Heart left ventricle (tissue), 16 donors: Measurements from ENCODE around the gene ERP29. TPM values are rescaled to one million over a fixed set of nuclear protein-coding genes. Genes with fewer than 3 reads are reported as not detected.
A peak's percentile ranks its signal among the peaks of the same experiment; 100 is the strongest.

Experiments
- ATAC-seq, 4 donors: fragments of 200-7000 bp; cut with Tn5 transposase; one replicate each; pipeline ENCODE4 v1.9.1; 2020 to 2022; ENCODE audit warnings: moderate library complexity in 4 of 4, mild to moderate bottlenecking in 3 of 4, moderate number of reproducible peaks in 1 of 4
- DNase-seq, 5 donors: peaks; one replicate each; pipeline ENCODE4 v3.0.0-alpha.2; 2020
- H3K27ac ChIP-seq, 12 donors: fragments of 200-600 bp; sonication (generic) in 4 of 12; one replicate each; pipeline versions ENCODE4 v1.5.0 to v1.8.0; 2016 to 2022; ENCODE audit warnings: mild to moderate bottlenecking in 2 of 12
- H3K27me3 ChIP-seq, 9 donors: fragments of 200-600 bp; sonication (generic) in 2 of 9; one replicate each; pipeline versions ENCODE4 v1.5.1 to v1.8.0; 2016 to 2022; ENCODE audit warnings: mild to moderate bottlenecking in 3 of 9
- H3K36me3 ChIP-seq, 9 donors: fragments of 200-600 bp; sonication (generic) in 2 of 9; one replicate each; pipeline versions ENCODE4 v1.5.0 to v1.8.0; 2018 to 2022; ENCODE audit warnings: mild to moderate bottlenecking in 2 of 9
- H3K4me1 ChIP-seq, 12 donors: fragments of 200-600 bp; sonication (generic) in 4 of 12; one replicate each; pipeline versions ENCODE4 v1.5.0 to v1.8.0; 2016 to 2022; ENCODE audit warnings: mild to moderate bottlenecking in 3 of 12
- H3K4me3 ChIP-seq, 12 donors: fragments of 200-600 bp; sonication (generic) in 4 of 12; one replicate each; pipeline versions ENCODE4 v1.5.0 to v1.8.0; 2017 to 2022; ENCODE audit warnings: mild to moderate bottlenecking in 9 of 12, moderate library complexity in 4 of 12
- H3K9me3 ChIP-seq, 12 donors: fragments of 200-600 bp; sonication (generic) in 4 of 12; one replicate each; pipeline versions ENCODE4 v1.5.0 to v1.8.0; 2016 to 2022; ENCODE audit warnings: mild to moderate bottlenecking in 1 of 12
- CTCF ChIP-seq, 12 donors: fragments of 200-600 bp; sonication (generic) in 4 of 12; IDR thresholded peaks; one replicate each; pipeline versions ENCODE4 v1.5.0 to v1.8.0; 2018 to 2022; ENCODE audit warnings: antibody characterized with exemption in 12 of 12, mild to moderate bottlenecking in 5 of 12
- POLR2A ChIP-seq, 2 donors: fragments of 450-650 bp; IDR thresholded peaks; one replicate each; pipeline ENCODE4 v1.6.1; 2017; ENCODE audit warnings: antibody characterized with exemption in 2 of 2, mild to moderate bottlenecking in 2 of 2, moderate library complexity in 2 of 2
- WGBS, 4 donors: extraction: QIAGEN DNeasy Blood & Tissue Kit in 2 of 4; methylation state at CpG; one replicate each; pipeline versions ENCODE4 v1.1.5 to v1.1.7; 2013 to 2018; 5-methylcytosine and 5-hydroxymethylcytosine counted together
- intact Hi-C, 10 donors: fragments of 100-400 bp; cut with DNase I; formaldehyde crosslinking; loops; one replicate each; pipeline versions ENCODE4 v1.11.1 to v1.14.2; 2022
- long read RNA-seq, 3 donors: library from polyadenylated mRNA; unstranded; transcript quantifications; one replicate each; pipeline ENCODE4 v2.0.0, GENCODE V29; 2020 to 2021
- polyA plus RNA-seq, 2 donors: library from polyadenylated mRNA; stranded (reverse); fragments of 200-250 nt; gene quantifications; one replicate each; pipeline ENCODE4 v1.2.3, GENCODE V29; 2013
- total RNA-seq, 9 donors: library from RNA; depleted of rRNA in 2 of 9; stranded (reverse); fragments of >200 nt in 2 of 9; fragmentation: NEBNext Ultra II Directional in 3 of 9; extraction: Animal tissue kit (Norgen Biotek cat#: 25700) in 3 of 9; gene quantifications; one replicate each; pipeline versions ENCODE4 v1.1.0 to v1.2.4, GENCODE V29; 2016 to 2023
- donor health status: ischemic (EF 13 %, LVEDD 7.1; RV severe dilation, severe dysfunction).
- donor health status: healthy with polysubstance abuse.
- donor health status: DM: no; HTN: yes; CAD: no.
- donor health status: DM: no; HTN: no; CAD: no.
- donor health status: ischemic (EF 25% LVEDD 6.9; RV normal size, moderate dysfunction).
- donor health status: ischemic (EF 25% LVEDD 5.7; RV mildly dilated, moderate dysfunction).
- donor health status: healthy.
- donor health status: DM: yes; HTN: yes; CAD: no.
- donor health status: ischemic (EF 35%, LVEDD 5.7; RV mildly dilated, moderate dysfunction).
- donor health status: nonischemic (EF 11% LVEDD 7.7; RV severe dilation, severe dysfunction).
- donor health status: DM: yes; HTN: yes; CAD: no.
- donor health status: PGD.
- donor health status: ischemic (EF 29% LVEDD 5.4; RV normal size, mild dysfunction).
- donor health status: nonischemic (EF 23%, LVEDD 6.1; RV moderate dilation, normal function).

The ERP29 gene
- total RNA-seq (10 to 100 TPM; 22.5 to 92.5 (median 55.9) TPM), polyA plus RNA-seq (10 to 100 TPM; 43.3 to 58.1 TPM)
- long read RNA-seq, donor 1, transcript ERP29-201 (3 exons, 1,735 nt): major isoform, 75 of 84 reads
- long read RNA-seq, donor 1, partial matches to known transcripts: 5 of 84 reads
- long read RNA-seq, donor 1, other reads (novel, unspliced or antisense): 0 of 84 reads
- long read RNA-seq, donor 2, transcript ERP29-201 (3 exons, 1,735 nt): major isoform, 123 of 132 reads
- long read RNA-seq, donor 2, partial matches to known transcripts: 1 of 132 reads
- long read RNA-seq, donor 2, other reads (novel, unspliced or antisense): 4 of 132 reads
- long read RNA-seq, donor 3, transcript ERP29-201 (3 exons, 1,735 nt): major isoform, 49 of 57 reads
- long read RNA-seq, donor 3, partial matches to known transcripts: 0 of 57 reads
- long read RNA-seq, donor 3, other reads (novel, unspliced or antisense): 7 of 57 reads

GRCh38 chr12:112012775-112013600, at the start of gene ERP29, which contains the start of gene TMEM116:
ERP29 (plus strand) TSS chr12:112013426; CDS start chr12:112013466, 40 bp downstream.
TMEM116 (minus strand) TSS chr12:112013165; CDS start chr12:112005270, 7,895 bp downstream.
- WGBS, 4 donors: 0 to 1% (median 0%) methylated on average over 30 to 67 of the region's 67 CpGs
- H3K4me1 ChIP-seq: peaks cover 0 to 43% (median 25%) of the 10 kb centered on the region in 12 donors
- peaks cover 0 to 21% (median 10%) of the 10 kb centered on the region in 9 donors for H3K36me3 ChIP-seq
- TF ChIP-seq POLR2A (IDR thresholded peaks at IDR 0.05): peak; percentile 76 to 86
- peak; percentile 41 to 72 (median 56) for TF ChIP-seq CTCF (IDR thresholded peaks at IDR 0.05)
- H3K9me3 ChIP-seq: no peaks in the 10 kb centered on the region
- peak within 1 kb of the TSS; percentile 86 to 98 (median 95) for H3K27ac ChIP-seq
- H3K27me3 ChIP-seq: no peaks in the 10 kb centered on the region
- intact Hi-C loops: loop anchor here in 7 of 10 donors (2.0 to 10.0 kb wide), 5 partner anchors 61 to 170 kb away; partner anchors contain the start of genes MAPKAPK5 (in 1 of the 7) and TRAFD1 (in 1 of the 7)
- peak within 1 kb of the TSS; percentile 78 to 100 (median 92) for H3K4me3 ChIP-seq
- DNase-seq (peak; percentile 99 to 100 (median 100)), ATAC-seq (peak; percentile 93 to 95 (median 94))

DNA sequence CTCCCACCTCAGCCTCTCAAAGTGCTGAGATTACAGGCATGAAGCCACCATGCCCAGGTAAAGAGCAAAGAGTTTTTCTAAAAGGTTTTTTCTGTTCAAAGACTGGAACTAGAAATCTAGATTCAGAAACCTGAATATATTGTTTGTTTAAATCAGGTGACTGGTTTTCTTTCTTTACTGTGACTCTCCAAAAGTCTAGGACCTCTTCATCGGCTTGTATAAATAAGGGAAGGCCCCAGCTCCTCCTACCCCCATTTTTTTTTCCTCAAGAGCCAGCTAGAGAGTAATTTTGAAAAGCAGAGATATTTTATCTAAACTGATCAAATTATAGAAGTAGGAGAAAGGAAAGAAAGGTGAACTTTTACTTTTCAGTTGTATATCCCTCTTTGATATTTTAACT, 48.3 kb upstream of the ERP29 start:
- no peak overlapping the region for H3K4me3 ChIP-seq
- DNase-seq: no peak
- intact Hi-C loops: no loop called here
- H3K9me3 ChIP-seq: peaks cover 0 to 34% (median 2%) of the 10 kb centered on the region in 12 donors
- no peak overlapping the region for H3K27ac ChIP-seq
- H3K4me1 ChIP-seq: no peaks in the 10 kb centered on the region
- H3K36me3 ChIP-seq: peaks cover 0 to 31% (median 5%) of the 10 kb centered on the region in 9 donors
- WGBS, 4 donors: 68 to 98% (median 90%) methylated on average over 1 of the region's 1 CpG
- no peak for ATAC-seq
- TF ChIP-seq POLR2A (IDR thresholded peaks at IDR 0.05) (no peak), CTCF (IDR thresholded peaks at IDR 0.05) (no peak)
- no peaks in the 10 kb centered on the region for H3K27me3 ChIP-seq

DNA sequence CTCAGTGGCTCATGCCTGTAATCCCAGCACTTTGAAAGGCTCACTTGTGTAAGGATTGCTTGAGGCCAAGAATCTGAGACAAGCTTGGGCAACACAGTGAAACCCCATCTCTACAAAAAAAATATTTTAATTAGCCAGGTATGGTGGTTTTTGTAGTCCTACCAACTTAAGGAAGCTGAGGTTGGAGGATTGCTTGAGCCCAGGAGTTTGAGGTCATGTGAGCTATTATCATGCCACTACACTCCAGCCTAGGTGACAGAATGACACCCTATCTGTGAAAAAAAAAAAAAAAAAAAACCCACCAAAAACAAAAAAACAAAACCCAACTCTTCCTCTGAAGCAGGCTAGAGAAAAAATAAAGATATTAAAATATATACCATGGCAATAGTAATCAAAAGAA, 41.4 kb upstream of the ERP29 start:
- Histone ChIP-seq H3K27me3 (no peaks in the 10 kb centered on the region), H3K36me3 (peaks cover 0 to 14% (median 0%) of the 10 kb centered on the region in 9 donors)

More for the DNA sequence above, 41.4 kb upstream of the ERP29 start:
- DNase-seq (no peak), ATAC-seq (no peak)
- TF ChIP-seq CTCF (IDR thresholded peaks at IDR 0.05) (no peak), POLR2A (IDR thresholded peaks at IDR 0.05) (no peak)
- no peaks in the 10 kb centered on the region for H3K4me1 ChIP-seq
- peaks cover 0 to 24% (median 9%) of the 10 kb centered on the region in 12 donors for H3K9me3 ChIP-seq
- intact Hi-C loops: no loop called here
- H3K27ac ChIP-seq: no peak overlapping the region
- no peak overlapping the region for H3K4me3 ChIP-seq
